Measurements from ENCODE around the gene STUM.
"Not testable (repeated sequence)": the region's sequence is repeated elsewhere in the genome, so short reads cannot be mapped to it uniquely, and the experiment has no call there.

Gene STUM

GRCh38 chr1:226548256-226549093, at the start of gene STUM:
Gene STUM, plus strand, starts transcription at chr1:226548764. Its CDS starts 141 bp downstream, at chr1:226548905.
- Histone ChIP-seq H3K9ac (ENCODE audit: low read depth, low read length) (no peak within 1 kb of the TSS), H3K27me3 (ENCODE audit: control insufficient read depth, insufficient read depth, low read length) (peaks cover 57% of the 10 kb centered on the region), H3K36me3 (ENCODE audit: control insufficient read depth, insufficient read depth, low read length) (no peaks in the 10 kb centered on the region), H3K9me3 (ENCODE audit: control insufficient read depth, insufficient read depth, low read length) (no peaks in the 10 kb centered on the region), H3K4me3 (ENCODE audit: low read depth, low read length) (peak within 1 kb of the TSS; percentile 73), H3K4me1 (ENCODE audit: control insufficient read depth, insufficient read depth, low read length) (peaks cover 5% of the 10 kb centered on the region)

GRCh38 chr1:226499699-226500098, 48.9 kb upstream of the STUM start:
- H3K27me3 ChIP-seq (ENCODE audit: control insufficient read depth, insufficient read depth, low read length); H3K4me1 ChIP-seq (ENCODE audit: control insufficient read depth, insufficient read depth, low read length); H3K4me3 ChIP-seq (ENCODE audit: low read depth, low read length); H3K9me3 ChIP-seq (ENCODE audit: control insufficient read depth, insufficient read depth, low read length); H3K36me3 ChIP-seq (ENCODE audit: control insufficient read depth, insufficient read depth, low read length); H3K9ac ChIP-seq (ENCODE audit: low read depth, low read length): not testable (repeated sequence)

GRCh38 chr1:226506021-226506420, 42.5 kb upstream of the STUM start:
- Histone ChIP-seq H3K36me3 (ENCODE audit: control insufficient read depth, insufficient read depth, low read length) (no peaks in the 10 kb centered on the region), H3K9ac (ENCODE audit: low read depth, low read length) (no peak overlapping the region), H3K9me3 (ENCODE audit: control insufficient read depth, insufficient read depth, low read length) (no peaks in the 10 kb centered on the region), H3K27me3 (ENCODE audit: control insufficient read depth, insufficient read depth, low read length) (peaks cover 3% of the 10 kb centered on the region), H3K4me1 (ENCODE audit: control insufficient read depth, insufficient read depth, low read length) (no peaks in the 10 kb centered on the region), H3K4me3 (ENCODE audit: low read depth, low read length) (no peak overlapping the region)

GRCh38 chr1:226506921-226507320, 41.6 kb upstream of the STUM start:
- peaks cover 3% of the 10 kb centered on the region for H3K27me3 ChIP-seq (ENCODE audit: control insufficient read depth, insufficient read depth, low read length)
- no peaks in the 10 kb centered on the region for H3K36me3 ChIP-seq (ENCODE audit: control insufficient read depth, insufficient read depth, low read length)
- no peak overlapping the region for H3K9ac ChIP-seq (ENCODE audit: low read depth, low read length)
- H3K4me3 ChIP-seq (ENCODE audit: low read depth, low read length): no peak overlapping the region
- H3K4me1 ChIP-seq (ENCODE audit: control insufficient read depth, insufficient read depth, low read length): no peaks in the 10 kb centered on the region
- no peaks in the 10 kb centered on the region for H3K9me3 ChIP-seq (ENCODE audit: control insufficient read depth, insufficient read depth, low read length)

- no peak overlapping the region for H3K4me3 ChIP-seq (ENCODE audit: low read depth, low read length)
- no peak overlapping the region for H3K9ac ChIP-seq (ENCODE audit: low read depth, low read length)
- H3K27me3 ChIP-seq (ENCODE audit: control insufficient read depth, insufficient read depth, low read length): peaks cover 3% of the 10 kb centered on the region
- H3K4me1 ChIP-seq (ENCODE audit: control insufficient read depth, insufficient read depth, low read length): no peaks in the 10 kb centered on the region
- H3K9me3 ChIP-seq (ENCODE audit: control insufficient read depth, insufficient read depth, low read length): no peaks in the 10 kb centered on the region
- H3K36me3 ChIP-seq (ENCODE audit: control insufficient read depth, insufficient read depth, low read length): no peaks in the 10 kb centered on the region
Observed at GRCh38 chr1:226510453-226510852, 38.1 kb upstream of the STUM start.

GRCh38 chr1:226511296-226511695, 37.3 kb upstream of the STUM start:
- H3K9ac ChIP-seq (ENCODE audit: low read depth, low read length): no peak overlapping the region

GRCh38 chr1:226512076-226512728, 36.4 kb upstream of the STUM start:
- H3K9me3 ChIP-seq (ENCODE audit: control insufficient read depth, insufficient read depth, low read length): no peaks in the 10 kb centered on the region
- H3K27me3 ChIP-seq (ENCODE audit: control insufficient read depth, insufficient read depth, low read length): peaks cover 3% of the 10 kb centered on the region
- H3K36me3 ChIP-seq (ENCODE audit: control insufficient read depth, insufficient read depth, low read length): no peaks in the 10 kb centered on the region
- H3K4me1 ChIP-seq (ENCODE audit: control insufficient read depth, insufficient read depth, low read length): no peaks in the 10 kb centered on the region
- H3K9ac ChIP-seq (ENCODE audit: low read depth, low read length): no peak overlapping the region
- H3K4me3 ChIP-seq (ENCODE audit: low read depth, low read length): no peak overlapping the region

More at GRCh38 chr1:226511296-226511695, 37.3 kb upstream of the STUM start:
- Histone ChIP-seq H3K36me3 (ENCODE audit: control insufficient read depth, insufficient read depth, low read length) (no peaks in the 10 kb centered on the region), H3K4me3 (ENCODE audit: low read depth, low read length) (no peak overlapping the region), H3K27me3 (ENCODE audit: control insufficient read depth, insufficient read depth, low read length) (peaks cover 3% of the 10 kb centered on the region), H3K9me3 (ENCODE audit: control insufficient read depth, insufficient read depth, low read length) (no peaks in the 10 kb centered on the region), H3K4me1 (ENCODE audit: control insufficient read depth, insufficient read depth, low read length) (no peaks in the 10 kb centered on the region)

- Histone ChIP-seq H3K4me1 (ENCODE audit: control insufficient read depth, insufficient read depth, low read length) (peaks cover 7% of the 10 kb centered on the region), H3K4me3 (ENCODE audit: low read depth, low read length) (no peak overlapping the region), H3K36me3 (ENCODE audit: control insufficient read depth, insufficient read depth, low read length) (no peaks in the 10 kb centered on the region), H3K27me3 (ENCODE audit: control insufficient read depth, insufficient read depth, low read length) (peaks cover 2% of the 10 kb centered on the region), H3K9me3 (ENCODE audit: control insufficient read depth, insufficient read depth, low read length) (no peaks in the 10 kb centered on the region), H3K9ac (ENCODE audit: low read depth, low read length) (no peak overlapping the region)
Observed at GRCh38 chr1:226518375-226518774, 30.2 kb upstream of the STUM start.

- Histone ChIP-seq H3K27me3 (ENCODE audit: control insufficient read depth, insufficient read depth, low read length) (peaks cover 2% of the 10 kb centered on the region), H3K4me3 (ENCODE audit: low read depth, low read length) (no peak overlapping the region)
Observed at GRCh38 chr1:226519135-226519534, 29.4 kb upstream of the STUM start.

GRCh38 chr1:226519716-226520598, 28.6 kb upstream of the STUM start:
- Histone ChIP-seq H3K27me3 (ENCODE audit: control insufficient read depth, insufficient read depth, low read length) (peaks cover 2% of the 10 kb centered on the region), H3K9me3 (ENCODE audit: control insufficient read depth, insufficient read depth, low read length) (no peaks in the 10 kb centered on the region), H3K4me3 (ENCODE audit: low read depth, low read length) (no peak overlapping the region), H3K36me3 (ENCODE audit: control insufficient read depth, insufficient read depth, low read length) (no peaks in the 10 kb centered on the region), H3K4me1 (ENCODE audit: control insufficient read depth, insufficient read depth, low read length) (peaks cover 7% of the 10 kb centered on the region), H3K9ac (ENCODE audit: low read depth, low read length) (no peak overlapping the region)

More at GRCh38 chr1:226519135-226519534, 29.4 kb upstream of the STUM start:
- H3K9ac ChIP-seq (ENCODE audit: low read depth, low read length): no peak overlapping the region
- H3K36me3 ChIP-seq (ENCODE audit: control insufficient read depth, insufficient read depth, low read length): no peaks in the 10 kb centered on the region
- peaks cover 7% of the 10 kb centered on the region for H3K4me1 ChIP-seq (ENCODE audit: control insufficient read depth, insufficient read depth, low read length)
- no peaks in the 10 kb centered on the region for H3K9me3 ChIP-seq (ENCODE audit: control insufficient read depth, insufficient read depth, low read length)

- Histone ChIP-seq H3K9ac (ENCODE audit: low read depth, low read length) (no peak overlapping the region), H3K36me3 (ENCODE audit: control insufficient read depth, insufficient read depth, low read length) (no peaks in the 10 kb centered on the region), H3K4me3 (ENCODE audit: low read depth, low read length) (no peak overlapping the region), H3K4me1 (ENCODE audit: control insufficient read depth, insufficient read depth, low read length) (peaks cover 7% of the 10 kb centered on the region), H3K9me3 (ENCODE audit: control insufficient read depth, insufficient read depth, low read length) (no peaks in the 10 kb centered on the region), H3K27me3 (ENCODE audit: control insufficient read depth, insufficient read depth, low read length) (peaks cover 2% of the 10 kb centered on the region)
Observed at GRCh38 chr1:226520640-226521355, 27.8 kb upstream of the STUM start.

Data from iPS-15b (cell line).